H1 (cell line): Measurements from ENCODE around the gene PHLPP2.

Source experiments
- CHD1 ChIP-seq: IDR thresholded peaks from 2 replicates; pipeline ENCODE4 v1.6.1; 2012; ENCODE audit warnings: low read depth, low read length, improper control_type of control experiment
- CTCF ChIP-seq, 3 experiments: IDR thresholded peaks; 1 replicate in 2 of 3; 2 replicates in 1 of 3; pipeline versions ENCODE4 v1.5.1 to v1.6.1; 2011; ENCODE audit warnings: low read length in 3 of 3, mild to moderate bottlenecking in 3 of 3, inconsistent platforms in 2 of 3, low read depth in 1 of 3, moderate library complexity in 1 of 3; ENCODE audit not compliant: insufficient read depth in 1 of 3; ENCODE audit errors: control extremely low read depth in 1 of 3

GRCh38 chr16:71748226-71748625 lies 23.7 kb upstream of the PHLPP2 start:
- TF ChIP-seq CHD1: no peak
- no peak for TF ChIP-seq CTCF (IDR thresholded peaks at IDR 0.05; ENCODE audit: control extremely low read depth in 1 of 3, insufficient read depth in 1 of 3, low read depth in 1 of 3, low read length in 3 of 3)
